Fibroblast of lung (primary cell): ENCODE results near the gene PNRC1.

Experiments
- CTCF ChIP-seq, 2 donors: IDR thresholded peaks in 1 of 2; conservative IDR thresholded peaks in 1 of 2; 1 replicate in 1 of 2; 2 replicates in 1 of 2; pipeline ENCODE4 v1.5.1; 2011 to 2012; ENCODE audit warnings: low read length in 2 of 2, control low read depth in 1 of 2, inconsistent platforms in 1 of 2, low read depth in 1 of 2, mild to moderate bottlenecking in 1 of 2
- EZH2 ChIP-seq: IDR thresholded peaks from 2 replicates; pipeline ENCODE4 v1.5.1; 2012; ENCODE audit warnings: low read length, control low read depth, mild to moderate bottlenecking; ENCODE audit errors: missing control alignments

- TF ChIP-seq CTCF (conservative IDR thresholded peaks at IDR 0.05 in 1 of 2, IDR thresholded peaks at IDR 0.05 in 1 of 2; ENCODE audit: low read depth in 1 of 2, low read length in 2 of 2) (no peak), EZH2 (no peak)
Measured at GRCh38 chr6:89059227-89059626, 21.3 kb upstream of the PNRC1 start.
